ENCODE results near the gene TOPAZ1. TPM values are rescaled to one million over a fixed set of nuclear protein-coding genes. Genes with fewer than 3 reads are reported as not detected.

Gene TOPAZ1
- total RNA-seq, 1 donor from 2014 or later, result not detected

DNA sequence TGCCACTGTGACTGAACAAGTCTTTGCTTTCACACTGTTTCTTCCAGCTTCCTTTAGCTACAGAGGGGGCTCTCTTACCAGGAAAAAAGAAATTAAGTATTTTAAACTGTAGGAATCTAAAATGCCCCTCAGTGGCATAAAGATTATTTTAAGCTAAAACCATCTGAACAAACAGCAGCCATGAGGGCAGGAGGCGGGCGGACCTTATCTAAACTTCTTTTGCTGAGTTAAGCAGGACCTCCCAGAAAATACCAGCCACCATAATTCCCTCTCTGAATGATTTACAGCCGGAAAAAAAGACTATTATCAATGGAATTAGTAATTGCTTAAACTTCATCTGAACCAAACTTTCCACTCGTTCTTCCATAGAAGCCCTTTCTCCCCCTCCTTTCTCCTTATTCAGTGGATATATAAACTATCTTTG, 5.2 kb upstream of the TOPAZ1 start:
- no peak overlapping the region for H3K27ac ChIP-seq
- no peaks in the 10 kb centered on the region for H3K9me3 ChIP-seq
- H3K27me3 ChIP-seq, result no peaks in the 10 kb centered on the region
- no peaks in the 10 kb centered on the region for H3K36me3 ChIP-seq
- H3K4me1 ChIP-seq, result peaks cover 10% of the 10 kb centered on the region
- intact Hi-C loops (cut with DNase I), result no loop called here
- ATAC-seq (no peak), DNase-seq (no peak)
- TF ChIP-seq, protein P1, sequence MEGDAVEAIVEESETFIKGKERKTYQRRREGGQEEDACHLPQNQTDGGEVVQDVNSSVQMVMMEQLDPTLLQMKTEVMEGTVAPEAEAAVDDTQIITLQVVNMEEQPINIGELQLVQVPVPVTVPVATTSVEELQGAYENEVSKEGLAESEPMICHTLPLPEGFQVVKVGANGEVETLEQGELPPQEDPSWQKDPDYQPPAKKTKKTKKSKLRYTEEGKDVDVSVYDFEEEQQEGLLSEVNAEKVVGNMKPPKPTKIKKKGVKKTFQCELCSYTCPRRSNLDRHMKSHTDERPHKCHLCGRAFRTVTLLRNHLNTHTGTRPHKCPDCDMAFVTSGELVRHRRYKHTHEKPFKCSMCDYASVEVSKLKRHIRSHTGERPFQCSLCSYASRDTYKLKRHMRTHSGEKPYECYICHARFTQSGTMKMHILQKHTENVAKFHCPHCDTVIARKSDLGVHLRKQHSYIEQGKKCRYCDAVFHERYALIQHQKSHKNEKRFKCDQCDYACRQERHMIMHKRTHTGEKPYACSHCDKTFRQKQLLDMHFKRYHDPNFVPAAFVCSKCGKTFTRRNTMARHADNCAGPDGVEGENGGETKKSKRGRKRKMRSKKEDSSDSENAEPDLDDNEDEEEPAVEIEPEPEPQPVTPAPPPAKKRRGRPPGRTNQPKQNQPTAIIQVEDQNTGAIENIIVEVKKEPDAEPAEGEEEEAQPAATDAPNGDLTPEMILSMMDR (IDR thresholded peaks at IDR 0.05), result no peak
- no peak overlapping the region for H3K4me3 ChIP-seq

DNA sequence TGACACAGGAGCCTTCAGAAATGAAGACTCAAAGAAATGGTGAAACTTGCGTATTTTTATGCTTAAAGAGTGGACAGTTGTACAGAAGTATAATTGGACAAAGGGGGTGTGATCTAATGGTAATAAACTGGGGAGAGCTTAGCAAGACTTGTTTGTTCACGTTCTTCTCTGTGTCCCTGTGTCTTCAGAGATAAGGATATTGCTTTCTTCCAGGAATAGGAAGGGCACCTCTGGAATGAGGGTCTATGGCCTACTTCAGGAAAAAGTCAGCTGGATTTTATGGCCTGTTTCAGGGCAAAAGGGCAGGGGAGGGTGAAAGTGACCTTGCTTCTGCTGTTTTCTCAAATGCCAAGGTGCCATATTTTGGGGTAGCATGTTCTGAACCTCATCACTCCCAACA, 4.5 kb upstream of the TOPAZ1 start:
- intact Hi-C loops (cut with DNase I), result no loop called here
- no peaks in the 10 kb centered on the region for H3K36me3 ChIP-seq
- no peak for ATAC-seq
- DNase-seq, result no peak
- no peaks in the 10 kb centered on the region for H3K9me3 ChIP-seq
- TF ChIP-seq, protein P1 (IDR thresholded peaks at IDR 0.05), result no peak
- H3K27me3 ChIP-seq, result no peaks in the 10 kb centered on the region
- H3K27ac ChIP-seq, result no peak overlapping the region
- no peak overlapping the region for H3K4me3 ChIP-seq
- H3K4me1 ChIP-seq, result peaks cover 10% of the 10 kb centered on the region

DNA sequence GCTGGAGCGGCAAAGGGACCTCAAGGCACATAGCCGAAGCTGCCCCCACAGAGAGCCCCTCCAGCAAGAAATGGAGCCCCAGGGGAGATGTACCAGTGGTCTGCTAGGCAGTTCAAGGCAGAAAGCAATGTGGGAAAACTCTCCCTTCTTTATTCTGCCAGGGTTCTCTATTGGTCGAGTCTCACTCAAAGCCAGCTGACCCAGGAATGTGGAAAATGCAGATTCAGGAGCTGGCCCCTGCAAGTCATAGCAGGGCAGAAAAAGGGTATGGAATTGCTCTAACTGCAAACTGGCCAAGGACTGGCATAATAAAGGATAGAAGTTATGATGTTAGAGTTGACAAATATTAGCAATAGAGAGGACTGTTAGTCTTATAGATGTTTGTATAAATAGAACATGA, 4.0 kb upstream of the TOPAZ1 start:
- no peaks in the 10 kb centered on the region for H3K36me3 ChIP-seq
- no peaks in the 10 kb centered on the region for H3K9me3 ChIP-seq
- H3K4me3 ChIP-seq, result no peak overlapping the region
- intact Hi-C loops (cut with DNase I), result no loop called here
- TF ChIP-seq, protein P1 (IDR thresholded peaks at IDR 0.05), result no peak
- peaks cover 10% of the 10 kb centered on the region for H3K4me1 ChIP-seq
- H3K27me3 ChIP-seq, result no peaks in the 10 kb centered on the region
- DNase-seq (no peak), ATAC-seq (no peak)
- no peak overlapping the region for H3K27ac ChIP-seq

DNA sequence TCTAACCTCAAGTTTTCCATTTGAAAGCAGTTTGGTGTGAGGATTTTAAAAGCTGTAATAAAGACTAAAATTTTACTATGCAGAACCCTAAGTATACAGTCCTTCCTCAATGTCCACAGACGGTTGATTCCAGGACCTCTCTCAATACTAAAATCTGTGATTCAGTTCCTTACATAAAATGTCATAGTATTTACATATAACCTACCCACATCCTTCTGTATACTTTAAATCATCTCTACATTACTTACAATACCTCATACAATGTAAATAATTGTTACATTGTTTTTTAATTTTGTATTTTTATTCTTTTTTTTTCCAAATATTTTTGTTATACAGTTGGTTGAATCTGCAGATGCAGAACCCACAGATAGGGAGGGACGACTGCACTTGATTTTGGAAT, 2.8 kb upstream of the TOPAZ1 start:
- intact Hi-C loops (cut with DNase I), result no loop called here

DNA sequence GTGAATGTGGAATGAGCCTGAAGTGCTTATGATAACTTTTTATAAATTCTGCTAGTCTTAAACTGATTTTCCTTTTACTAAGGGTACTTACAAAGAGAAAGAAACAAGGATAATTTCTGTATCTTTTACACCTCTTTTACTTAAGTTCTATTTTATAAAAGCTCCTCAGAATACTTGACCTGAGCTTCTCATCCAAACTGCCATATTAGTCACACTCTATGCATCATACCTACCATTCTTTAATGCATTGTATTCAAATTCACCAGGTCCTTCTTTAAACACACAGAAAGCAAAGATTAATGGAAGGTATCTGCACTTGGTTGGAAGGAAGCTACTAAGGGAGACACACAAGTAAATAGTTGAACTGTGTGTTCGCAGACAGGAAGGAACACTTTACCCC, 1.6 kb upstream of the TOPAZ1 start:
- intact Hi-C loops (cut with DNase I), result no loop called here

More for the DNA sequence above, 2.8 kb upstream of the TOPAZ1 start:
- Histone ChIP-seq H3K4me3 (no peak overlapping the region), H3K36me3 (no peaks in the 10 kb centered on the region), H3K4me1 (peaks cover 10% of the 10 kb centered on the region), H3K27ac (no peak overlapping the region), H3K27me3 (no peaks in the 10 kb centered on the region), H3K9me3 (no peaks in the 10 kb centered on the region)
- ATAC-seq (no peak), DNase-seq (no peak)
- TF ChIP-seq, protein P1 (IDR thresholded peaks at IDR 0.05), result no peak

More for the DNA sequence above, 1.6 kb upstream of the TOPAZ1 start:
- ATAC-seq (no peak), DNase-seq (no peak)
- Histone ChIP-seq H3K9me3 (no peaks in the 10 kb centered on the region), H3K27me3 (no peaks in the 10 kb centered on the region), H3K27ac (no peak overlapping the region), H3K4me3 (no peak overlapping the region), H3K36me3 (no peaks in the 10 kb centered on the region), H3K4me1 (peaks cover 10% of the 10 kb centered on the region)
- TF ChIP-seq, protein P1 (IDR thresholded peaks at IDR 0.05), result no peak

Measured in upper lobe of right lung (tissue), 1 donor.